Measurements from ENCODE around the gene METTL13.

Gene METTL13

GRCh38 chr1:171751221-171751620 lies 30.2 kb upstream of the METTL13 start:
- no peak overlapping the region for H3K4me3 ChIP-seq (ENCODE audit: low read depth, low read length)
- H3K9me3 ChIP-seq (ENCODE audit: control insufficient read depth, insufficient read depth, low read length): no peaks in the 10 kb centered on the region
- no peaks in the 10 kb centered on the region for H3K36me3 ChIP-seq (ENCODE audit: control insufficient read depth, insufficient read depth, low read length)

GRCh38 chr1:171753182-171753581 lies 28.3 kb upstream of the METTL13 start:
- H3K27me3 ChIP-seq (ENCODE audit: control insufficient read depth, insufficient read depth, low read length): no peaks in the 10 kb centered on the region
- no peak overlapping the region for H3K9ac ChIP-seq (ENCODE audit: low read depth, low read length)
- no peaks in the 10 kb centered on the region for H3K9me3 ChIP-seq (ENCODE audit: control insufficient read depth, insufficient read depth, low read length)
- H3K36me3 ChIP-seq (ENCODE audit: control insufficient read depth, insufficient read depth, low read length): no peaks in the 10 kb centered on the region
- H3K4me3 ChIP-seq (ENCODE audit: low read depth, low read length): no peak overlapping the region
- H3K4me1 ChIP-seq (ENCODE audit: control insufficient read depth, insufficient read depth, low read length): peaks cover 4% of the 10 kb centered on the region

More at GRCh38 chr1:171751221-171751620, 30.2 kb upstream of the METTL13 start:
- H3K4me1 ChIP-seq (ENCODE audit: control insufficient read depth, insufficient read depth, low read length): peaks cover 4% of the 10 kb centered on the region
- H3K9ac ChIP-seq (ENCODE audit: low read depth, low read length): no peak overlapping the region
- no peaks in the 10 kb centered on the region for H3K27me3 ChIP-seq (ENCODE audit: control insufficient read depth, insufficient read depth, low read length)

GRCh38 chr1:171753685-171754352 lies 27.6 kb upstream of the METTL13 start:
- no peak overlapping the region for H3K9ac ChIP-seq (ENCODE audit: low read depth, low read length)
- peaks cover 4% of the 10 kb centered on the region for H3K4me1 ChIP-seq (ENCODE audit: control insufficient read depth, insufficient read depth, low read length)
- H3K9me3 ChIP-seq (ENCODE audit: control insufficient read depth, insufficient read depth, low read length): no peaks in the 10 kb centered on the region
- no peak overlapping the region for H3K4me3 ChIP-seq (ENCODE audit: low read depth, low read length)
- no peaks in the 10 kb centered on the region for H3K36me3 ChIP-seq (ENCODE audit: control insufficient read depth, insufficient read depth, low read length)
- no peaks in the 10 kb centered on the region for H3K27me3 ChIP-seq (ENCODE audit: control insufficient read depth, insufficient read depth, low read length)

- no peak overlapping the region for H3K4me3 ChIP-seq (ENCODE audit: low read depth, low read length)
- H3K9me3 ChIP-seq (ENCODE audit: control insufficient read depth, insufficient read depth, low read length): no peaks in the 10 kb centered on the region
- H3K9ac ChIP-seq (ENCODE audit: low read depth, low read length): no peak overlapping the region
- H3K36me3 ChIP-seq (ENCODE audit: control insufficient read depth, insufficient read depth, low read length): no peaks in the 10 kb centered on the region
- H3K27me3 ChIP-seq (ENCODE audit: control insufficient read depth, insufficient read depth, low read length): no peaks in the 10 kb centered on the region
- peaks cover 4% of the 10 kb centered on the region for H3K4me1 ChIP-seq (ENCODE audit: control insufficient read depth, insufficient read depth, low read length)
These were observed 27.1 kb upstream of the METTL13 start for GRCh38 chr1:171754353-171754705.

GRCh38 chr1:171754971-171755370 lies 26.5 kb upstream of the METTL13 start:
- H3K9me3 ChIP-seq (ENCODE audit: control insufficient read depth, insufficient read depth, low read length): no peaks in the 10 kb centered on the region
- H3K36me3 ChIP-seq (ENCODE audit: control insufficient read depth, insufficient read depth, low read length): no peaks in the 10 kb centered on the region
- no peak overlapping the region for H3K9ac ChIP-seq (ENCODE audit: low read depth, low read length)
- H3K27me3 ChIP-seq (ENCODE audit: control insufficient read depth, insufficient read depth, low read length): no peaks in the 10 kb centered on the region
- peaks cover 4% of the 10 kb centered on the region for H3K4me1 ChIP-seq (ENCODE audit: control insufficient read depth, insufficient read depth, low read length)
- no peak overlapping the region for H3K4me3 ChIP-seq (ENCODE audit: low read depth, low read length)

GRCh38 chr1:171756856-171757255 lies 24.6 kb upstream of the METTL13 start:
- Histone ChIP-seq H3K36me3 (ENCODE audit: control insufficient read depth, insufficient read depth, low read length) (no peaks in the 10 kb centered on the region), H3K9ac (ENCODE audit: low read depth, low read length) (no peak overlapping the region), H3K9me3 (ENCODE audit: control insufficient read depth, insufficient read depth, low read length) (no peaks in the 10 kb centered on the region), H3K4me1 (ENCODE audit: control insufficient read depth, insufficient read depth, low read length) (peaks cover 4% of the 10 kb centered on the region), H3K27me3 (ENCODE audit: control insufficient read depth, insufficient read depth, low read length) (no peaks in the 10 kb centered on the region), H3K4me3 (ENCODE audit: low read depth, low read length) (no peak overlapping the region)

GRCh38 chr1:171758011-171758410 lies 23.4 kb upstream of the METTL13 start:
- peaks cover 4% of the 10 kb centered on the region for H3K4me1 ChIP-seq (ENCODE audit: control insufficient read depth, insufficient read depth, low read length)
- no peaks in the 10 kb centered on the region for H3K9me3 ChIP-seq (ENCODE audit: control insufficient read depth, insufficient read depth, low read length)
- no peaks in the 10 kb centered on the region for H3K27me3 ChIP-seq (ENCODE audit: control insufficient read depth, insufficient read depth, low read length)
- no peak overlapping the region for H3K9ac ChIP-seq (ENCODE audit: low read depth, low read length)
- H3K36me3 ChIP-seq (ENCODE audit: control insufficient read depth, insufficient read depth, low read length): no peaks in the 10 kb centered on the region
- H3K4me3 ChIP-seq (ENCODE audit: low read depth, low read length): no peak overlapping the region

- H3K27me3 ChIP-seq (ENCODE audit: control insufficient read depth, insufficient read depth, low read length): no peaks in the 10 kb centered on the region
These were observed 19.3 kb upstream of the METTL13 start for GRCh38 chr1:171762143-171762563.

GRCh38 chr1:171763764-171764163 lies 17.7 kb upstream of the METTL13 start:
- no peaks in the 10 kb centered on the region for H3K9me3 ChIP-seq (ENCODE audit: control insufficient read depth, insufficient read depth, low read length)
- H3K4me3 ChIP-seq (ENCODE audit: low read depth, low read length): no peak overlapping the region
- H3K4me1 ChIP-seq (ENCODE audit: control insufficient read depth, insufficient read depth, low read length): no peaks in the 10 kb centered on the region
- no peak overlapping the region for H3K9ac ChIP-seq (ENCODE audit: low read depth, low read length)
- H3K36me3 ChIP-seq (ENCODE audit: control insufficient read depth, insufficient read depth, low read length): no peaks in the 10 kb centered on the region
- H3K27me3 ChIP-seq (ENCODE audit: control insufficient read depth, insufficient read depth, low read length): no peaks in the 10 kb centered on the region

More at GRCh38 chr1:171762143-171762563, 19.3 kb upstream of the METTL13 start:
- no peak overlapping the region for H3K4me3 ChIP-seq (ENCODE audit: low read depth, low read length)
- no peak overlapping the region for H3K9ac ChIP-seq (ENCODE audit: low read depth, low read length)
- no peaks in the 10 kb centered on the region for H3K4me1 ChIP-seq (ENCODE audit: control insufficient read depth, insufficient read depth, low read length)
- no peaks in the 10 kb centered on the region for H3K36me3 ChIP-seq (ENCODE audit: control insufficient read depth, insufficient read depth, low read length)
- no peaks in the 10 kb centered on the region for H3K9me3 ChIP-seq (ENCODE audit: control insufficient read depth, insufficient read depth, low read length)

GRCh38 chr1:171769171-171769570 lies 12.3 kb upstream of the METTL13 start:
- Histone ChIP-seq H3K4me1 (ENCODE audit: control insufficient read depth, insufficient read depth, low read length) (no peaks in the 10 kb centered on the region), H3K9me3 (ENCODE audit: control insufficient read depth, insufficient read depth, low read length) (no peaks in the 10 kb centered on the region), H3K4me3 (ENCODE audit: low read depth, low read length) (no peak overlapping the region), H3K9ac (ENCODE audit: low read depth, low read length) (no peak overlapping the region), H3K36me3 (ENCODE audit: control insufficient read depth, insufficient read depth, low read length) (no peaks in the 10 kb centered on the region), H3K27me3 (ENCODE audit: control insufficient read depth, insufficient read depth, low read length) (no peaks in the 10 kb centered on the region)

GRCh38 chr1:171769754-171770153 lies 11.7 kb upstream of the METTL13 start:
- H3K4me1 ChIP-seq (ENCODE audit: control insufficient read depth, insufficient read depth, low read length): no peaks in the 10 kb centered on the region
- H3K9me3 ChIP-seq (ENCODE audit: control insufficient read depth, insufficient read depth, low read length): no peaks in the 10 kb centered on the region
- H3K36me3 ChIP-seq (ENCODE audit: control insufficient read depth, insufficient read depth, low read length): no peaks in the 10 kb centered on the region
- H3K9ac ChIP-seq (ENCODE audit: low read depth, low read length): no peak overlapping the region
- H3K27me3 ChIP-seq (ENCODE audit: control insufficient read depth, insufficient read depth, low read length): no peaks in the 10 kb centered on the region
- no peak overlapping the region for H3K4me3 ChIP-seq (ENCODE audit: low read depth, low read length)

- Histone ChIP-seq H3K27me3 (ENCODE audit: control insufficient read depth, insufficient read depth, low read length) (no peaks in the 10 kb centered on the region), H3K4me3 (ENCODE audit: low read depth, low read length) (no peak overlapping the region), H3K9ac (ENCODE audit: low read depth, low read length) (no peak overlapping the region), H3K9me3 (ENCODE audit: control insufficient read depth, insufficient read depth, low read length) (no peaks in the 10 kb centered on the region), H3K4me1 (ENCODE audit: control insufficient read depth, insufficient read depth, low read length) (no peaks in the 10 kb centered on the region), H3K36me3 (ENCODE audit: control insufficient read depth, insufficient read depth, low read length) (no peaks in the 10 kb centered on the region)
These were observed 9.1 kb upstream of the METTL13 start for GRCh38 chr1:171772312-171772711.
